ENCODE measurements around the gene PRTFDC1.
"Not testable (repeated sequence)": the region's sequence is repeated elsewhere in the genome, so short reads cannot be mapped to it uniquely, and the experiment has no call there.

The PRTFDC1 gene

DNA sequence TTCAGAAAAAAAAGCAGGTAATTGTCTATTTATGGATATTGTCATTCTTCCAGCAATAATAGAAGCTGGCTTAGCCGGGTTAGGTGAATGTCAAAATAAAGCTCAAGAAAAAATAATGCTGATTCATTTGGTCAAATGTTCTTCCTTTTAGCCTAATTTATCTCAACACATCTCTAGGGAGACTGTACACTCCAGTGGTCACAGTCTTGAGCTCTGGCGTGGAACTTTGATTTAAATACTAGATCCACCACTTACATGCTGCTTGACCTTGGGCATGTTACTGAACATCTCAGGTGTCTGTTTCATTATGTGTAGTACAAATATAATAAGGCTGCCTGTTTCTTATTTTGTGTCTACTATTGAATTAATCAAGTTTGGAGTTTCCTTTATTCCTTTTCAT is 22.0 kb downstream of the PRTFDC1 start:
- DNase-seq (ENCODE audit: low spot score): no peak

DNA sequence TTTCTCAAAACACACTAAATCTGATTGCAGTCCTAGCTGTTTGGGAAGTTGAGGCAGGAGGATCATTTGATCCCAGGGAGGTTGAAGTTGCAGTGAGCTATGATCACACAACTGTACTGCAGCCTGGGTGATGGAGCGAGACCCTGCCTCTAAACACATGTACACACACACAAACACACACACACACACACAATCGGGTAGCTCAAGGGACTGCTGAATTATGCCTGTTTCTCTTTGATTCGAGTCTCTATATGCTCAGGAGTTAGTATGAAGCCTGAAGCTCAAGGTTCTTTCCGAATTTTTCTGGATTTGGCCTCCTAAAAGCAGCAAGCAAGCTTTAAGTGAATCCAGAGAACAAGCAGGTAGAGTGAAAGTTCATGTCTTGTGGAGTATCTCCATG is 22.5 kb downstream of the PRTFDC1 start:
- DNase-seq (ENCODE audit: low spot score): no peak

DNA sequence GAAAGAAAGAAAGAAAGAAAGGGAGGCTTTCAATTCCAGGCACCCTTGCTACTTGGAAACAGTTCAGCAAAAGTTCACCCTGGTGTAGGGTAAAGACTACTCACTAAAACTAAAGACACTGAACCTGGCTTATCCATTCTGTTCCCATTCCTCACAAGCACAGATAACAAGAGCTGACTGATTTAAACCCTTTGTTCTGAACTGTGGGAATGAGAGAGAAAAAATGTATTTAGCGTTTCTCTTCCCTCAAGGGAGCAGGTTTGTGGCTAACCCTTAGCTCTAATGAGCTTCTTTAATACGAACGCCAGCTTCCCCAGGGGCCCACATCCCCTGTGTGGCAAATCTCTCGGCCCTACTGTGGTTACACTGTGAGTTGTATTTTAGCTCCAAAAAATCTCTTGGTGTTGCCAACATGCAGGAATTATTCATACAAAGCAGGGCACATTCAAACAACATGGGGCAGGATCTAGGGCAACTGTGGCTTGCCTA is 23.3 kb downstream of the PRTFDC1 start:
- no peak for DNase-seq (ENCODE audit: low spot score)

DNA sequence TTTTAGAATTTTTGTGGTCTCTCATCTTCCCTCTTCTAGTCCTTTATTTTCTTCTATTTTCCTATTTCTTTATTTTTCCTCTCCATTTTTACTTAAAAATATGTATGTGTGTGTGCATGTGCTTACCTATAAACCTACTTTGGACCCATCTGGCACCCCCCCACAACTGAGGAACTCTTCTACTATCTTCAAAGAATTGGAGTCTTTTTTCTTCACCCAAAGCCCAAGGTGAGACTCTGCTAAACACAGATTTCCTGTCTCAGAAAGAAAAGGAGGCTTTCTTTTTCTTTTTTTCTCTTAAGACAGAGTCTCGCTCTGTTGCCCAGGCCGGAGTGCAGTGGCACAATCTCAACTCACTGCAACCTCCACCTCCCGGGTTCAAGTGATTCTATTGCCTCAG is 24.2 kb downstream of the PRTFDC1 start:
- no peak for DNase-seq (ENCODE audit: low spot score)

DNA sequence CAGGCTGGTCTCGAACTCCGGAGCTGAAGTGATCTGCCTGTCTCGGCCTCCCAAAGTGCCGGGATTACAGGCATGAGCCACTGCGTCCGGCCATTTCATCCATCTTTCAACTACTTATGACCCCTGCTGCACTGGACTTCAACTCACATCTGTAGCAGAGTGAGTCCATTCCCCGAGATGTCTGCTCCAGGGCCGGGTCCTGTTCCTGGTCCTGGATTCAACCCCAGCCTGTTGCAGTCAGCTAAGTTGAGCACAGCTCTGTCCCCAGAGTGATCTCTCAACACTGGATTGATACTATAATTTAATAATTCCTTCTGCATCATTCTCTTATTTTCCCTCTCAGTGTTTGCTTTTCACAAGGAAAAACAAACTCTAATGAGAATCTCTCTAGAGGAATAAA is 25.8 kb downstream of the PRTFDC1 start:
- no peak for DNase-seq (ENCODE audit: low spot score)

DNA sequence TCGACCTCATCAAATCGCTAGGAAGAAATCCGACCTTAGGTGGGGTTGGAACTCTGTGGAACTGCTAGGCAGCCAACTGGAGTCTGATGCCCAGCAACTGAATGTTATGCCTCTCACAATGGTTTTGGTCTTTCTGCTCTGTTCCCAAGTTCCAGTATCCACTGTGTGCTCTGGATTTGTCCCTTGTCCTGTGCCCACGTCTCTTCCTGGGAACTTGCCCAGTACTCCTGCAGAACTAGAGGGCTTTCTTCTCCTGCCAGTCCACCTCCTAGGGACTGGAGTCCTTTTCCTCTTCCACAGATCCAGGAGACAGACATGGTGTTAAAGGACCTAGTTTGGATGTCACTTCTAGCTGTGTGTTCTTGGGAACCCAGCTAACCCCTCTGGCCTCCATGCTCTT is 26.6 kb downstream of the PRTFDC1 start:
- no peak for DNase-seq (ENCODE audit: low spot score)

DNA sequence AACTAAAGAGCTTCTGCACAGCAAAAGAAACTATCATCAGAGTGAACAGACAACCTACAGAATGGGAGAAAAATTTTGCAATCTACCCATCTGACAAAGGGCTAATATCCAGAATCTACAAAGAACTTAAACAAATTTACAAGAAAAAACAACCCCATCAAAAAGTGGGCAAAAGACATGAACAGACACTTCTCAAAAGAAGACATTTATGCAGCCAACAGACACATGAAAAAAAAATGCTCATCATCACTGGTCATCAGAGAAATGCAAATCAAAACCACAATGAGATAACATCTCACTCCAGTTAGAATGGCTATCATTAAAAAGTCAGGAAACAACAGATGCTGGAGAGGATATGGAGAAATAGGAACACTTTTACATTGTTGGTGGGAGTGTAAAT is 27.9 kb downstream of the PRTFDC1 start:
- not testable (repeated sequence) for DNase-seq (ENCODE audit: low spot score)

DNA sequence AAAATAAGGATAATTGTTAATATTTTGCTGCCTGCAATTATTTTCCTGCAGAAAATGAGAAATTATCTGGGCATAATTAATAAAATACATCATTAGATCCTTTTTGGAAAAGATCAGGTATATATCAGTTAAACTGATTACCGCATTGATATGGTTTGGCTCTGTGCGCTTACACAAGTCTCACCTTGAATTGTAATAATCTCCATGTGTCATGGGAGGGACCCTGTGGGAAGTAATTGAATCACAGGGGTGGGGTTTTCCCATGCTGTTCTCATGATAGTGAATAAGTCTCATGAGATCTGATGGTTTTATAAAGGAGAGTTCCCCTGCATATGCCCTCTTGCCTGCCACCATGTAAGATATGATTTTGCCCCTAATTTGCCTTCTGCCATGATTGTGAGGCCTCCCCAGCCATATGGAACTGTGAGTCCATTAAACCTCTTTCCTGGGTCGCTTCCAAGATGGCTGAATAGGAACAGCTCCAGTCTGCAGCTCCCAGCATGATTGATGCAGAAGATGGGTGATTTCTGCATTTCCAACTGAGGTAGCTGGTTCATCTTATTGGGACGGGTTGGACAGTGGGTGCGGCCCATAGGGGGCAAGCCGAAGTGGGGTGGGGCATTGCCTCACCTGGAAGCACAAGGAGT is 30.1 kb downstream of the PRTFDC1 start:
- not testable (repeated sequence) for DNase-seq (ENCODE audit: low spot score)

DNA sequence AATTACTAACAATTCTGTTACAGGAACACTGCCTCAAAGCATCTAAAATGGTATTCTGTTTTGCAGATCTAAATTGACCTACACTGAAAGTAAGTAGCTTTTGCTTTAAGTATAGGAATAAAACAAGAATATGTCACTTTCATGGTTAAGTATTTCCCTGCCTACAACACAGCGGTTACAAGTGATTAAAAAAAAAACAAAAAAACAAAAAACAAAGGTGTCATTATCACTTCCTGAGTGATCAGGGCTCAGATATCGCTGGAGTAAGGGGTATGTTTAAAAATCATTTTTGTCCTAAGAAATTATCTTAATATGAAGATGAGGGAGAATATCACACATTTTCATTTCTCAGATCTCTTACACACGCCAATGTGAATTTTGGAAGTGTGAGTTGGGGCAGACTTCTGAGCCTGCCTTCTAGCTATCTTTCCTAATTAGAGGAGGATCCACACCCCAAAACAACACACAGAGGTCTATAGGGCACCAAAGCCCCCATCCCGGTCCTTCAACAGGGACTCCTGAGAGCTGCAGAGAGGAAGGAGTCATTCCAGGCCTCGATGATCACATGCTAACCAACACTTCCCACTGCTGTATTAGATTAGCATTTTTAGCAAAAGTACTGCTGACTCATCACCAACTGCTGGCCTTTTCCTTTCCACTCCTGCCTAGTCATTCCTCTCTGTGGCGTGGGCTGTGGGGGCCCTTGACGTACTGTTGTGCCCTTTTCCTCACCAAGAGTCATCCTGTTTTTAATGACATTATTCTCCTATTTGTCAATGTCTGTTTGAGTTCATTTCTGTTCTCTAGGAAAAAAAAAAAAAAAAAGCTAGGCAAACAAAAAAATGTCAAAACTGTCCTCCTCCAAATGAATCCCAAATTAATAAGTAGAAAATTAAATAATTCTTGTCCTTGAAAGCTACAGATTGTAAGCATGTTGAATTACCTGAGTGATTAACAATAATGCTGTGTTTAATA is 31.2 kb downstream of the PRTFDC1 start:
- DNase-seq (ENCODE audit: low spot score): no peak

DNA sequence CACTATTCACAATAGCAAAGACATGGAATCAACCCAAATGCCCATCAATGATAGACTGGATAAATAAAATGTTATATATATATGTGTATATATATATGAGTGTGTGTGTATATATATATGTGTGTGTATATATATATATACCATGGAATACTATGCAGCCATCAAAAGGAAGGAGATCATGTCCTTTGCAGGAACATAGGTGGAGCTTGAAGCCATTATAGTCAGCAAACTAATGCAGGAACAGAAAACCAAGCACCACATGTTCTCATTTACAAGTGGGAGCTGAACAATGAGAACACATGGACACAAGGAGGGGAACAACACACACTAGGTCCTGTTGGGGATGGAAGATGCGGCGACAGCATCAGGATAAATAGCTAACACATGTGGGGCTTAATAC is 32.2 kb downstream of the PRTFDC1 start:
- not testable (repeated sequence) for DNase-seq (ENCODE audit: low spot score)

DNA sequence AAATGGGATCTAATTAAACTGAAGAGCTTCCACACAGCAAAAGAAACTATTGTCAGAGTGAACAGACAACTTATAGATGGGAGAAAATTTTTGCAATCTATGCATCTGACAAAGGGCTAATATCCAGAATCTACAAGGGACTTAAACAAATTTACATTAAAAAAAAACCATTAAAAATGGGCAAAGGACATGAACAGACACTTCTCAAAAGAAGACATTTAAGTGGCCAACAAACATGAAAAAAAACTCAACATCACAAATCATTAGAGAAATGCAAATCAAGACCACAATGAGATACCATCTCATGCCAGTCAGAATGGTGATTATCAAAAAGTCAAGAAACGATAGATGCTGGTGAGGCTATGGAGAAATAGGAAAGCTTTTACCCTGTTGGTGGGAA is 32.8 kb downstream of the PRTFDC1 start:
- DNase-seq (ENCODE audit: low spot score): not testable (repeated sequence)

DNA sequence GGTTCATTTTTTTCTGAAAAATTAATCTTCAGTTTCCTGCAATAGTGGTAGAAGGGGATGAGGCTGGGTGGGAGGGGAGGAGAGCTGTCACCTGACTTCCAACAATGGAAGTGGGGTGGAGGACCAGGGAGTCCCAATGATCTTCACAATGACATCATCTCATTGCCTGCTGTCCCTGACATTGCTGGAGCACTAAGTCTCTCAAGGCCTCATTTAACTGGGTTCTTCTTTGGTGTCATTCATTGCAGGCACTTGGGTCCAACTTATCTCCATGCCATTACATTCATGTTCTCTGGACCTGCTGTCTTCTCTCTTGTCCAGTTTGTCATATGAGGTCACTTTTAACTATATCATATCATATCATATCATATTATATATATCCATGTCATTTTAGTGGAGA is 34.4 kb downstream of the PRTFDC1 start:
- DNase-seq (ENCODE audit: low spot score): no peak

DNA sequence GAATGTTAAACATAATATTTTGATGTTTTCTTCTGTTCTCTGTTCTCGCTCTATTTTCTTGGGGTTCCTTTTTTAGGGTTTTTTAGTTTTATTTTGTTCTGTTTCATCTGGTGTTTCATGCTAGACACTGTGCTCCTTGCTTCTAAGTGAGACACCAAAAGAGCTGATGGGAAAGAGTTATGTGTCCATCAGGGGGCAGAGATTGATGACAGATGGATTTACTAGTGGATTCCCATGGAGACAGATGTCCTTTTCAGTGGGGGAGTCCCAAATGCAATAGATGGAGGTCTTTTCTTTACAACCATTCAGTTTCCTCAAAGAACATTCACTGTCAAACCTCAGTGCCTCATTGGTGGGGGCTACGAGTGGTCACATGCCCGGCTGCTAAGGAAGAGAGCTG is 34.9 kb downstream of the PRTFDC1 start:
- DNase-seq (ENCODE audit: low spot score): no peak

DNA sequence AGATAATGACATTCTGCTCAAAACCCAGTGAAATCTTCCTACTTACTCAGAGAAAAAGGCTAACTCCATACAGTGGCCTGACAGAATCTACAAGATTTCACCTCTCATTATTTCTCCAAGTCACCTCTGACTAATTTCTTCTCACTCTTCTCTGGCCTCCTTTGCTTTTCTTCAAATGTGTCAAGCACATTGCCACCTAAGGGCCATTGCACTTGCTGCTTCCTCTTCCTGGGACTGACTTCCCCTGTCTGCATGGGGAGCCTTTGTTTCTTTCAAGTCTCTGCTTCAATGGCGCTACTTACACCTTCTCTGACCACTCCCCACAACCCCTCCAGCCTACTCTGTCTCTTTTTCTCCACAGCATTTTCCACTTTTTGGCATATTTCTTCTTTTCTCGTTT is 36.0 kb downstream of the PRTFDC1 start:
- DNase-seq (ENCODE audit: low spot score): no peak

DNA sequence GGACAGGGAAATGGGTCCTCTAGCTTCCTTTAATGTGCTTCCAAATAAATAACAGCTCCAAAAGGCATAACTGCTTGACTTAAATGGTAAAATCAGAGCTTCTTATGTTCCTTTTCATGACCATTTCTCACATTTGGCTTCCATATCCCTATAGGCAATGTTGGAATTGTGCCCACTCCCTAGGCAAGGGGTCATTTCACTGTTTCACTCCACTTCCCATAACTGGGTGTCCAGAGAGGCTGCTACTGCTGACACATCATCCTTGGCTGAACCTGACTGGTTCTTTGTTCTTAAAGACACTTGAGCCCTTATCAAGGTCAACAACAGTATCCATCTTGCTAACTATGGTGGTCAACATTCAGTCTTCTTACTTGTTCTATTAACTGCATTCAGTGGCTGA is 37.1 kb downstream of the PRTFDC1 start:
- DNase-seq (ENCODE audit: low spot score): no peak

DNA sequence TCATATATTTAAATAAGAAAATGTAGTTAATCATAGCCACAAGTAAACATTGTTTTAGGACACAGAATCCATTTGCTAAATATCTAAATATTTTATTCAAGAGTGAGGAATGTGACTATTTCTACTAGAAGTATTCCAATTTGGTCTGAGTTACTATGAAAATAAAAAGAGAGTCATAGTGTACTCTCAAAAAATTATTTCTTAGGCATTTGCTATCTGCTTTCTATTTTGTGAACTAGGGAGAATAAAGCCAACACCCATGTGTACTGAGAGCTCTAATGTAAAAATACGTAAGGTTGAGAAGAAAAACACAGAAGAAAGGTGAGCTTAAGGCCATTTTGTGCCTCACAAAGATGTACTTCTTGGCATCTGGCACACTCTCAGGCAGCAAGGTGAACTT is 38.3 kb downstream of the PRTFDC1 start:
- no peak for DNase-seq (ENCODE audit: low spot score)

DNA sequence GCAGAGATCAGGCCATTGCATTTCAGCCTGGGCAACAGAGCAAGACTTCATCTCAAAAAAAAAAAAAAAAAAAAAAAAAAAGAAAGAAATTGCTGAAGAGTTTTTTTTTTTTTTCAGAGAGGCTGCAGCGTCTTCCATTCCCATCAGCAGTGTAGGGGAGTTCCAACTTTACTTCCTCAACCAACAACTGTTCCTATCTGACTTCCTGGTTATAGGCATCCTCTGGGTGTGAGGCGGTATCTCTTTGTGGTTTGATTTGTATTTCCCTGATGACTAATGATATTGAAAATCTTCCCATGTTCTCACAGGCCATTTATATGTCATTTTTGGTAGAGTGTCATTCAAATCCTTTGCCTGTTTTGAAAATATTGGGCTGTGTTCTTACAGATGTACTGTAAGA is 40.2 kb downstream of the PRTFDC1 start:
- no peak for DNase-seq (ENCODE audit: low spot score)

DNA sequence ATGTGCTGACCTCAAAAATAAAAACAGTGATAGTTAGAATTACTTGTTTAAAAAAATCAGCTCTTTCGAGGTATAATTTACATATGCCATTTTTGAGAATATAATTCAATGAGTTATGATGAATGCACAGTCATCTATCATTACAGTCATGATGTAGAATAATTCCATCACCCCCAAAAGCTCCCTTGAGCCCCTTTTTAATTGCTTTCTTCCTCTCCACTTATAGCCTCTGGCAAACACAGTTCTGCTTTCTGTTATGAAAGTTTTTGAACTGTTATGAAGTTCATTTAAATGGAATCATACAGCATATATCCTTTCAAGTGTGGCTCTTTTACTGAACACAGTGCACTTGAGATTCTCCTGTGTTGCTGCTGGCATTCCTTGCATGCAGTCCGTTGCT is 41.4 kb downstream of the PRTFDC1 start:
- no peak for DNase-seq (ENCODE audit: low spot score)

DNA sequence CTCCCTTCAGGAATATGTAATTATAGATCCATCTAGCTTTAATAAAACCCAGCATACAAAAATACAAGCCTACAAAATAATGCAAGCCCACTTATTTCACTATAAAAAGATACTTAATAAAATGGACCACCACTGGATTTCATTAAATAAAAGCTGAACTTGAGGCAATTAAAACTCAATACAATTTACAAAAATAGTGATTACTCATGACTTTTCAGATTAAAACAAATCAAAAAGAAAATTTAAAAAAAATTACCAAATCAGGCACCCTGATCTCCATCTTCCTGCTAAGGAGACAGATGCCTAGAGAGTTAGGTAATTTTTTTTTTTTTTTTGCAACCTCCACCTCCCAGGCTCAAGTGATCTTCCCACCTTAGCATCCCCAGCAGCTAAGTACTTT is 41.8 kb downstream of the PRTFDC1 start:
- DNase-seq (ENCODE audit: low spot score): no peak

DNA sequence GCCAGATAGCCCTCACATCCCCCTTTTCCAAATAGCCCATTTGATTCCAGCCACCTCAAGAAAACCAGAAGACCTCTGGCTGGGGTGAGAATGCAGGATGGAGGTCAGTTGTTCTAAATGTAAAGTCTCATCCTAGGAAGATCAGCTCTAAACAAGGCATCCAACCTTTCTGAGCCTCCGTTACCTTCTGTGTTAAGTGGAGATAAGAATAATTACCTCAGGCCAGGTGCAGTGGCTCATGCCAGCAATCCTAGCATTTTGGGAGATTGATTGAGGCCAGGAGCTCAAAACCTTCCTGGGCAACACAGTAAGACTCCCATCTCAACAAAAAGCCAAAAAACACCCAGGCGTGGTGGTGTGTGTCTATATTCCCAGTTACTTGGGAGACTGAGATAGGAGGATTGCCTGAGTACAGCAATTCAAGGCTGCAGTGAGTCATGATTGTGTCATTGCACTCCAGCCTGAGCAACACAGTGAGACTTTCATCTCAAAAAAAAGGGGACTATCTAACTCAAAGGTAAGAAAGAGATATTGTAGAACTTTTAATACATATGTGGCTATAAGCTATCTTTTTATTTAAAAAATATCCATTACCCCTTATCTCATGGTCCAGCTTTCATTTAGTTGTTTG is 43.5 kb downstream of the PRTFDC1 start:
- no peak for DNase-seq (ENCODE audit: low spot score)

DNA sequence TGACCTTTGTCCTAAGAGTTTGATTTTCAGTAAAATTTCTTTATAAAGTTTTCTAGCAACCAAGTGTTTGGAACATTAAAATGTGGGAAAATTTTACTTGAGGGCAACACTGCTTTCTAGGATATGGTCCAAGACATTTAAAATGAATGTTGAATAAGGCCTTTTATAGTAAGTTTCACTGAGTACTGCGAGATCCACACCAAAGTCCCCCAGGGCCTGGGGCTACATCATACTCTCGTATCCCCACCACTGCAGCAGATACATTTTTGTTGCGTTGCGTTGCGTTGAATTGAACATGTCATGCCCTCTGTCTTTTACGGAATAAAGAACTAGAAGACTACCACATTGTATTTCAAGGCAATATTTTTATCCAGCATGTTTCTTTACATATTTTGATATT is 44.5 kb downstream of the PRTFDC1 start:
- DNase-seq (ENCODE audit: low spot score): no peak

DNA sequence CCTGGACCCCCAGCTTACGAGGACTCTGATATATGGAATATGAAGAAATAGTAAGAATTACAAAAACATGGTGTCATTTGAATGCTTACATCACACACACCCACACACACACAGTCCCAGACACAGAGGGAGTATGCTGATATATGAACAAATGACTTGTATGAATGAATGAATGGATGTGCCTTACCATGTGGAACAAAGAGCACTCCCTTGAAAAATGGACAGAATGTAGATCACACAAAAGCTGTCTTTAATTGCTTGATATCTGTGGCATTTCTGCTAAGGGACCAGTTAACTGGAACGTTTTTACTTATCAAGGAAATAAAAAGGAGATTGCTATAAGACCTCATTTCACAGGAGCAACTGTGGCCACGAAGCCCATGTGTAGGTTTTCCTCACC is 46.0 kb downstream of the PRTFDC1 start:
- DNase-seq (ENCODE audit: low spot score): no peak

DNA sequence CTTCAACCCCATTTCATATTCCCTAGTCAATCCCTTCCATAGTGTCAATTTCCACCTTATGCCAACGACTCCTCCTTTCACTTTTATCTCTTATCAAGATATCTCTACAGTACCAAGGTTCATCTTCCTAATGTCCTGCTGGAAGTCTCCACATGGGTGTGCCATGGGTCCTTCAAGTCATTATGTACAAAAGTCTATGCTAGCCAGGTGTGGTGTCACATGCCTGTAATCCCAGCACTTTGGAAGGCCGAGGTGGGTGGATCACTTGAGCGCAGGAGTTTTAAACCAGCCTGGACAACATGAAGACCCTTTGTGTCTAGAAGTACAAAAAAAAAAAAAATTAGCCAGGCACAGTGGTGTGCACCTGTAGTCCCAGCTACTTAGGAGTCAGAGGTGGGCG is 47.6 kb downstream of the PRTFDC1 start:
- DNase-seq (ENCODE audit: low spot score): no peak

All from cerebellar cortex (tissue), 1 donor.